ENCODE measurements around the gene KLF1.
"Not testable (repeated sequence)": the region's sequence is repeated elsewhere in the genome, so short reads cannot be mapped to it uniquely, and the experiment has no call there.

The KLF1 gene

GRCh38 chr19:12886969-12887747 lies at the start of gene KLF1:
TSS of gene KLF1 (minus strand) at chr19:12887201. CDS start at chr19:12887140, 61 bp downstream.
- no peak for DNase-seq

GRCh38 chr19:12936582-12936981 lies 49.6 kb upstream of the KLF1 start:
- DNase-seq, result no peak

- no peak for DNase-seq
These were observed 48.1 kb upstream of the KLF1 start for GRCh38 chr19:12935071-12935470.

- peak; percentile 84 for DNase-seq
These were observed 46.5 kb upstream of the KLF1 start, which contains the start of gene FARSA for GRCh38 chr19:12933287-12934072. TSS of gene FARSA (minus strand) at chr19:12933711. CDS start at chr19:12933696, 15 bp downstream.

DNA sequence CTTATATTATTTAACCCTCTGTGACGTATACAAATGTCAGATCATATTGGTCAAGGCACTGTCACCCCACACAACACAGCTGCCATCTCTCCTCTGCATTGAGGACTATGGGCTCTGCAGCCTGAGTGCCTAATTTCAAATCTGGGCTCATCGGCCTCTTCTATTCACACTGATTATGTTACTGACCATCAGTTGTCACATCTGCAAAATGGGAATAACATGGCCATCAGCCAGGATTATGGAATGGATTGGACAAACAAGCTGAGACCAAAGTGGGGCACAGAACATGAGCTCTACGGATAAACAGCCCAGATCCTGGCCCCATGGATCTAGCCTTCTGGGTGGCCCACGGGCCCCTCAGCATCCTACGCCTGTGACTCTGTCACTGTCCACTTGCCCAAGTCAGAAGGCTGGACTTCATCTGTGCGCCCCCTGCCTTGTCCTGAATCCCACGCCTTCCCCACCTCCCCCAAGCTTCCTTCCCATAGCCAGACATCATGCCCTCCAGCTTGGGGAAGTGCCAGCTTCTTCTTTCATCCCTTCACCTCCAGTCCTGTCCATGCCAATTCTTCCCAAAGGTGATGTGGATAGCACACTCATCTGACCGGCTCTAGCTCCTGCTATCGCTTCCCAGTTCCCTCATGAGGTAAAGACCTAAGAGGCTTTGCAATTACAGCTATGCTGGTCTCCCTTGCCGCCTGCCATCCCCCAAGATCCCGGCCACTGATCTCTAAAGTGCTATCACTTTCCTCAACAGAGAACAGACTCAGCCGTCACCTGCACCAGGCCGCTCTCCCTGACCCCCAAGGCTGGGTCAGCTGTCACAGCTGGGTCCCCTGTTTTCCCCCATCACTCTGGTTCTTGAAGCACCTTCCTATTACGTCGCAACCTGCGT lies 45.6 kb upstream of the KLF1 start:
- DNase-seq, result no peak

- DNase-seq, result no peak
These were observed 43.1 kb upstream of the KLF1 start for GRCh38 chr19:12930002-12930645.

DNA sequence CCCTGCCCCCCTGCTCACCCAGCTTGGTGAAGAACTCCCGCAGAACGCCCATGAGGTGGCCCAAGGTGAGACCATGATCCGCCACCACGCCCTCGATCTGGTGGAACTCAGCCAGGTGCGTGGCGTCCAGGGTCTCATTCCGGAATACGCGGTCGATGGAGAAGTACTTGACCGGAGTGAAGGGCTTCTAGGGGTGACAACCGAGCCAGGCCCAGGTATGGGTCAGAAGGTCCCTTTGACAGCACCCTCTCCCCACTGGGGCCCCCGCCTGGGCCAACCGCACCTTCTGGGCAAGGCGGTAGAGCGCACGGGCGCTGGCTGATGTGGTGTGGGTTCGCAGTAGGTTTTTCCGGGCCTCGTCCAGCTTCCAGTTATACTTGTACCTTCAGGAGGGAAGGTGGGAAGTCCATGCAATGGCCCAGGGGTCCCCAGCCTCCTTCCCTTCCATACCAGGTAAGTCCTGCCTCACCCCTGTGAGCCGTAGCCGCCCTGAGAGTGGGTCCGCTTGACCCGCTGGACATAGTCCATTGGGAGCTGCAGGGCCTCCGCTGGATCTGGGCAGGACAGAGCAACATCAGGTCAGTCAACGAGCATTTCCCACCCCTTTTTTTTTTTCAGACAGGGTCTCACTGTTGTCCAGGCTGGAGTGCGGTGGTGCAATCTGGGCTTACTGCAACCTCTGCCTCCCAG lies 37.8 kb upstream of the KLF1 start:
- no peak for DNase-seq

- DNase-seq, result no peak
These were observed 36.0 kb upstream of the KLF1 start for GRCh38 chr19:12922959-12923358.

- DNase-seq, result no peak
These were observed 34.0 kb upstream of the KLF1 start for GRCh38 chr19:12921047-12921446.

DNA sequence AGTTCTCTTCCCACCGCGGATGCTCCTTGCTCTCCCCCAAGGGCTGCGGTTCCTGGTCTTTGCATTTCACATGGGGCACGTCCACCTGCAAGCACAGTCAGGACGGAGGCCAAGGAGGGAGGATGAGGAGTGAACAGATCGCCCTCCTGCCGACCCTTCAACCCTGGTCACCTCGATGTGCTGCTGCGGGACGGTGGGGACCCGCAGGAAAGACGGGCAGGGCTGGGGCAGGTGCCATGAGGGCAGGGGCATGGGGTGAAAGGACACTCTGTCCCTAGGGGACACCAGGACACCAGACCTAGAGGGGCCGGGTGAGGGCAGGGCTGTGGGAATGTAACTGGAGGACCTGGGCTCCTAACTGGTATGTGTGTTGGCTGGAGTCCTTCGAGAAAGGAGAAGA lies 31.3 kb upstream of the KLF1 start:
- DNase-seq, result no peak

DNA sequence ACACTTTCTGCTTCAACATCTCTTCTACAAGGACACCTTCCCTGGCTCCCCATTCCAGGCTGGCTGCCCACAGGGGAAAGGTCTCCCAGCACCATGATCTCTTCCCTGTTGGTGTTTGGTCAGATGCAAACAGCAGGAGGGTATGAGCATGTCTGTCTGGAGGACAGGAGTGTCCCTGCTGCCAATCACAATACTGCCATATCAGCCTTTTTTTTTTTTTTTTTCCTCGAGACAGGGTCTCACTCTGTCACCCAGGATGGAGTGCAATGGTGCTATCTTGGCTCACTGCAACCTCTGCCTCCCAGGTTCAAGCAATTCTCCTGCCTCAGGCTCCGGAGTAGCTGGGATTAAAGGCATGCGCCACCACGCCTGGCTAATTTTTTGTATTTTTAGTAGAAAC lies 28.9 kb upstream of the KLF1 start:
- not testable (repeated sequence) for DNase-seq

DNA sequence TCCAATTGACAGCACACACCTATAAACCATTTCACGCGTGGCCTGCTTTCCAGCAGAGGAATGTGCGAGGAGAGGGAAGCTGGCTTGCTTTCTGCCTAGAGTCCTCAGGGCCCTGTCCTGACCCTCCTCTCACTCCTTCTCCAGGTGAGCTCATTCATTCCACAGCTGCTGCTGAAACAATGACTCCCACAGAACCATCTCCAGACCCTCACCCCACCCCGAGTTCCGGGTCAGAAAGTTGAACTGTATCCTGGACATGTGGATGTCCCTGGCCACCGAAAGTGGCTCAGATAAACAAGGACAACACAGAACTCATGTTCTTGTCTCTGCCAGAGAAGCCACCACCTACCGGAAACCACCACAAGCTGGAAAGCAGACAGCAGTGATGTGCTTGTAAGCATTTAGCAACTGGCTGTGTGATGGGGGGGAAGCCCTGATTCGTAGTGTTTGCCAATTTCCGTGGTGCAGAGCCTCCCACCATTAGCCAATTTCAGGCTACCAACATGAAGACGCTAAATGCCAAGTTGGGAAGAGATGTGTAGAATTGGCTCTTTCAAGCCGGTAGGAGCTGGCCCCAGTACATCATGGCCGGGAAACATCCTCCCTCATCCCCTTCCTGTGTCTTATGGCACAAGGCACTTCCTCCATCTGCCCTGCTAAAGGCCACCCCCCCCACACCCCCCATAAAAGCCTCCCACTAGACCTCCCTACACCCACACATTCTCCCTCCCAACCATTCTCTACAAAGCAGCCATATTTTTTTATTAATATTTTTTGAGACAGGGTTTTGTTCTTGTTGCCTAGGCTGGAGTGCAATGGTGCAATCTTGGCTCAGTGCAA lies 27.1 kb upstream of the KLF1 start:
- peak; percentile 23 for DNase-seq

DNA sequence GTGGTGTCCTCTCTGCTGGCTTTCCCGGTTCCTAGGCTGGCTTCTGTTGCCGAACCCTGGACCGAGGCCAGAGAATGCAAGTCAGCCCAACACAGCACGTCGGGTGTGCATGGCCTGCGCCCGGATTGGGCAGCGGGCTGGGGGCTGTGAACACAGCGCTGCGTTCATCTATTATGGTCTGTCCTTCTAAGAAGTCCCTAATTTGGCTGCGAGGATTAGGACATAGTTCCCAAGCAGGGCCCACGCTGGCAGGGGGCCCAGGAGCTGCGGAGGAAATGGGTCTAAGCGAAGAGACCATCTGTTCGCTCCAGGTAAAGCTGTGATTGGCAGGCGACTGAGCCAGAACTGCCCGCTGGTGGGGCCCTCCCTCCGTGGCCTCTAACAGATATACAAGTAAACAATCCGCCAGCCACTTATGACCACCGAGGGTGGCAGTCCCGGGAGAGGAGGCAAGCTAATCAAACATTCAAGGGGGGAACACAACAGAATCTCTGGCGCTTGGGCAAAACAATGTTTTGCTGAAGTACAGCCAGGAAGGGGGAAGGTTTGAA lies 26.1 kb upstream of the KLF1 start:
- DNase-seq, result peak; percentile 91

- DNase-seq, result no peak
These were observed 25.6 kb upstream of the KLF1 start for GRCh38 chr19:12912571-12912970.

DNA sequence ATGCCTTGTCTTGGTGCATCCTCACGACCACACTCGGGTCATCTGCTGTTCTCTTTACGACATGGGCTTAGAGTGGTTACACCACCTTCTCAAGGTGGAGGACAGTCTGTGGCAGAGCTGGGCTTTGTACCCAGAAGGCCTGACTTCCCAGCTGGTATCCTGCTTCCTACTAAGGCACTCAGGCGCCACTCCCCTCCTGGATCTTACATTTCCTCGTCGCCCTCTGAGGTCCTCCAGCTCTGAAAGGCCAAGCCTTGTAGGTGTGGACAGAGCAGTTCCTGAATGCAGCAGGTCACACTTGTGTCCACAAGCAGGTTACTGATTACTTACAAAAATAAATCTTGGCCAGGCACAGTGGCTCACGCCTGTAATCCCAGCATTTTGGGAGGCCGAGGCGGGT lies 20.2 kb upstream of the KLF1 start:
- DNase-seq, result no peak

- no peak for DNase-seq
These were observed 13.0 kb upstream of the KLF1 start for GRCh38 chr19:12899891-12900518.

GRCh38 chr19:12896460-12896859 lies 9.5 kb upstream of the KLF1 start:
- no peak for DNase-seq

- DNase-seq, result no peak
These were observed 6.6 kb upstream of the KLF1 start for GRCh38 chr19:12893582-12893981.

GRCh38 chr19:12891553-12892021 lies 4.6 kb upstream of the KLF1 start:
- DNase-seq, result no peak
